RWPE1 (cell line): ENCODE measurements around the gene CTAG1B.
"Not testable (repeated sequence)": the region's sequence is repeated elsewhere in the genome, so short reads cannot be mapped to it uniquely, and the experiment has no call there.

Experiments
- CTCF ChIA-PET: fragments of 350-600 bp; sonication (Branson Sonifier 250); formaldehyde crosslinking; extraction: SDS; loops from one replicate; lab custom pipeline; 2021; lab: Yijun Ruan, JAX
- POLR2A ChIA-PET: fragments of 400-600 bp; formaldehyde crosslinking; extraction: SDS; loops from one replicate; lab custom pipeline; 2020; ENCODE audit warnings: antibody characterized with exemption; ENCODE audit not compliant: low non-redundant PET; lab: Yijun Ruan, JAX
- DNase-seq: peaks from one replicate; pipeline ENCODE4 v3.0.0; 2012; ENCODE audit warnings: low spot score
- H3K27ac ChIP-seq: fragments of 450-650 bp; 2 replicates; pipeline ENCODE4 v1.5.1; 2017
- CTCF ChIP-seq: fragments of 450-650 bp; conservative IDR thresholded peaks from 2 replicates; pipeline ENCODE4 v1.5.1; 2017; ENCODE audit warnings: low read depth, mild to moderate bottlenecking

Gene CTAG1B

GRCh38 chrX:154655786-154656185 lies 36.7 kb upstream of the CTAG1B start:
- POLR2A ChIA-PET, result no interaction called here
- no peak for TF ChIP-seq CTCF
- no peak for DNase-seq
- CTCF ChIA-PET, result no interaction called here
- H3K27ac ChIP-seq, result no peak overlapping the region

DNA sequence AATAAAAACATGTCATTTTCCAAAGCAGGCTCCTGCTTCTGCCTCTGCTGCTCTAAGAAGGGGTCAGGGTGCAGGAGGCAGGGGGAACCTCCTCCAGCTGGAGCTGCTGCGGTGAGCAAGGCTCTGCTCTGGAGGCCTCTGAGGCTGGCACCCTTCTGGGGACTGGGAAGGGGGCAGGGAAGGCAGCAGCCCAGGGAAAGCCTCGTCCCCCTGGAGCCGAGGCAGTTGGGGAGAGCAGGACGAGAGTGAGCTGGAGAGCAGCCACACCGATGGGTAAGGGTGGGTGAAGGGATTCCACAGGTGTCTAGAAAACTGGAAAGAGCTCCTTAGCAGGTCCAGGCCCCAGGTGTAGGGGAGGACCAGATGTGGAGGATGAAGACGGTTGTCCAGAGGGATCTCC lies 36.3 kb upstream of the CTAG1B start:
- H3K27ac ChIP-seq, result no peak overlapping the region
- TF ChIP-seq CTCF, result no peak
- DNase-seq, result no peak
- CTCF ChIA-PET, result no interaction called here
- POLR2A ChIA-PET, result no interaction called here

DNA sequence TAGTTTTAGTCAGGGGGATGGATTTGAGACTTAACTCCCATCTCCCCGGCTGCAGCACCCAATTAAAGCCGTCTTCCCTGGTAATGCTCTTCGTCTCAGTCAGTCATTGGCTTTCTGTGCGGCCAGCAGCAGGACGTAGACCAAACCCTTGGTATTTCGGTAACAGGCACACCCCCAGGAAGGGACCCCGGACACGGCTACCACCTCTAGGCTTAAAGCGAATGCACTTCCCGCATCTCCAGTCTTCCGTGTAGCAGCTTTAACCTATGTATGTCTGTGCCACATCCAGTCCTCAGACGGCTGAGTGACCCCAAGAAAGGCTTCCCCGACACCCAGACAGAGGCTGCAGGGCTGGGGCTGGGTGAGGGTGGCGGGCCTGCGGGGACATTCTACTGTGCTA lies 35.8 kb upstream of the CTAG1B start:
- ChIA-PET POLR2A (no interaction called here), CTCF (no interaction called here)
- TF ChIP-seq CTCF, result no peak
- no peak overlapping the region for H3K27ac ChIP-seq
- no peak for DNase-seq

DNA sequence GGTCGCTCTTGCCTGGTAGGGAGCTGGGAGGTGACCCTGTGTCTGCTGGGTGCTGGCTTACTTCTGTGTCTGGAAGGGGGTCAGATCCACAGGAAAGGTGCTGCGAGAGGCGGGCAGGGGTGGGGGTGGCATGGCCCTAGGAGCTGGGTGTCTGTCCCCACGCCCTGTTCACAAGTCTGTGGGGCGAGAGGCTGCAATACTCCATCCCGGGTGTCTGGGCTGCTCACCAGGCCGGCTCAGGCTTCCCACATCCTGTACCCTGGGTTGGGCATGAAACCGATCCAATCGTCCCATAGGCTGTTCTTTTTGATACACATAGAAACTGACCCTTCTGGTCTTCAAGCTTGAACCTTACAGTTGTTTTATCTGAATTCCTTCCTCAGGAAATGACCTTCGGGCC lies 35.3 kb upstream of the CTAG1B start:
- DNase-seq, result no peak
- ChIA-PET CTCF (no interaction called here), POLR2A (no interaction called here)
- no peak for TF ChIP-seq CTCF
- no peak overlapping the region for H3K27ac ChIP-seq

DNA sequence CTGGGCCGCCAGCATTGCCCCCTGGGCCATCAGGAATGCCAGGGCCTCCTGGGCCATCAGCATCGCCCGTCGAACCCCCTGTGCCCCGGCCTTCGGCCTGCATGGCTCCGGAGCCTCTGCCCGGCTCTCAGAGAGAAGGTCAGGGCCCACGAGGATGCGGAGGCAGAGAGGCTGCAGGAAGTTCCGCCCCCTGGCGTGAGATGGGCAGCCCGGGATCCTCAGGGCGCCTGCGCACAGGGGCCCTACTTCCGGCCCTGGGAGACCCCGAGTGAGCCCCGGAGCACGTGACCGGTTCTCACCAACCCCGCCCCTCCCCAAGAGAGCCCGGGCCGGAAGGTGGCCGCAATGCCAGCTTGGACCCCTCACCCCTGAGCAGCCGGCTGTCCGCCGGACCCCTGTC lies 34.3 kb upstream of the CTAG1B start, which contains the start of gene CTAG2:
TSS of gene CTAG2 (minus strand) at position 167 of the 400 bp plus-strand sequence. CDS start at position 103, 64 bp downstream.
- H3K27ac ChIP-seq, DNase-seq, POLR2A ChIA-PET, CTCF ChIA-PET: not testable (repeated sequence)

DNA sequence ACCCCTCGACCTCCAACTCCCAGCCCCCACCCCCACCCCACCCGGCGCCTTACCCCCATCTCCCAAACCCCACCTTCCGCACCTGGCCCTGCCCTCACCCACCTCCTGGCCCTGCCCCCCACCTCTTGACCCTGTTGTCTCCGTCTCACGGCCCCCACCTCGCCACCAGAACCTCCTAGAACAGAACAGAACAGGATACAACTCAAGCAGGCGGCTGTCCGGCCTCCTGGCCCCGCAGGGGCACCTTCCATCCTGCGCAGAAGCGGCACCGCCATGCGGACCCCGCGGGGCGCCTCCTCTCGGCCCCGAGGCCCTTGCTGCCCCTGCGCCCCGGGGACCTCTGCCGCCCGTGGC lies 33.9 kb upstream of the CTAG1B start:
- DNase-seq, result no peak
- H3K27ac ChIP-seq, result no peak overlapping the region
- no peak for TF ChIP-seq CTCF
- POLR2A ChIA-PET, result no interaction called here
- CTCF ChIA-PET, result no interaction called here

GRCh38 chrX:154652311-154653047 lies 33.4 kb upstream of the CTAG1B start:
- ChIA-PET POLR2A (no interaction called here), CTCF (no interaction called here)
- TF ChIP-seq CTCF, result no peak
- no peak overlapping the region for H3K27ac ChIP-seq
- no peak for DNase-seq
